Brain microvascular endothelial cell (primary cell): ENCODE measurements around the gene HIVEP2.
A peak's percentile ranks its signal among the peaks of the same experiment; 100 is the strongest.

Source experiments
- DNase-seq: peaks from one replicate; pipeline ENCODE4 v3.0.0-alpha.2; 2020
- H3K27ac ChIP-seq: fragments of 250-450 bp; sonication (Bioruptor Pico); 2 replicates; pipeline ENCODE4 v1.5.1; 2020; ENCODE audit warnings: mild to moderate bottlenecking, moderate library complexity
- H3K27me3 ChIP-seq: fragments of 250-450 bp; sonication (Bioruptor Pico); replicated peaks from 2 replicates; pipeline ENCODE4 v1.5.1; 2020; ENCODE audit warnings: mild to moderate bottlenecking
- H3K36me3 ChIP-seq: fragments of 250-450 bp; sonication (Bioruptor Pico); replicated peaks from 2 replicates; pipeline ENCODE4 v1.5.1; 2020; ENCODE audit warnings: mild to moderate bottlenecking
- H3K4me3 ChIP-seq: 2 replicates; pipeline ENCODE4 v1.5.1; 2011; ENCODE audit warnings: low read depth, mild to moderate bottlenecking, control low read depth, low read length, moderate library complexity
- in situ Hi-C: cut with HindIII; loops from 2 replicates; pipeline ENCODE4 v1.10.0; 2017; ENCODE audit warnings: low sequenced_read_pairs, low pct_ligation_motif_present
- TF ChIP-seq, protein P1 (sequence below): IDR thresholded peaks from 2 replicates; pipeline ENCODE4 v1.5.1; 2011; ENCODE audit warnings: low read depth, mild to moderate bottlenecking, moderate library complexity, low read length, control low read depth, inconsistent platforms; ENCODE audit errors: missing control alignments

Gene HIVEP2

DNA sequence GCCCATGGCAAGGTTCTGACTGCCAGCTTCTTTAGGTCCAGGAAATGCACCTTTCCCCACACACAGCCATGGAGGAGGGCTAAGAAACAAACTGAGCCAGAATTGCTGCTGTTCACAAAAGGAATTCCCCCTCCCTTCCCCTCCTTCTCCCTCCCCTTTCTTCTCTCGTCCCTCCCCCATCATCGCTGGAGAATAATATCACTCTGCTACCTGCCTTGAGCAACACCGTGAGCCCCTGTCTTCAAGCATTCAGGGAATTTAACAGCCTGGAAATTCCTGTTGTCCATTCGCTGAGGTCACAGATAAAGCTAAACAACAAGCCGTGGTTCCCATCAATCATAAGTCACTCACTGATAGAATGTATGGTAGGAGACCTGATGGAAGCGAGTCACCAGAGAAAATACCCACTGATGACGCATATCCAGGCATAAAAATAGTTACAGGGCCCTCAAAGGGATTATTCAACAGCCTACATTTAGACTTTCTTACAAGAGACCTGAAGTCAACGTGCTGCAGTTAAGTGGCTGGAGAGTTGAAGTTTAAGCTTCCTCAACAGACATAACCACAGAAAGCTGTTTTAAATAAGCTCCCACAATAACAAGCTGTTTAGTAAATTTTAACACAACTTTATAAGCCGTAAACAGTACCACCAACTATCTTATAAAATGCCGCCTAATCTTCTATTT, 59.7 kb downstream of the HIVEP2 start:
- in situ Hi-C loops: no loop called here
- H3K4me3 ChIP-seq: peak overlapping the region; percentile 45
- DNase-seq: peak; percentile 99
- H3K27ac ChIP-seq: peak overlapping the region; percentile 92
- H3K27me3 ChIP-seq: no peaks in the 10 kb centered on the region
- no peaks in the 10 kb centered on the region for H3K36me3 ChIP-seq
- TF ChIP-seq, protein P1, sequence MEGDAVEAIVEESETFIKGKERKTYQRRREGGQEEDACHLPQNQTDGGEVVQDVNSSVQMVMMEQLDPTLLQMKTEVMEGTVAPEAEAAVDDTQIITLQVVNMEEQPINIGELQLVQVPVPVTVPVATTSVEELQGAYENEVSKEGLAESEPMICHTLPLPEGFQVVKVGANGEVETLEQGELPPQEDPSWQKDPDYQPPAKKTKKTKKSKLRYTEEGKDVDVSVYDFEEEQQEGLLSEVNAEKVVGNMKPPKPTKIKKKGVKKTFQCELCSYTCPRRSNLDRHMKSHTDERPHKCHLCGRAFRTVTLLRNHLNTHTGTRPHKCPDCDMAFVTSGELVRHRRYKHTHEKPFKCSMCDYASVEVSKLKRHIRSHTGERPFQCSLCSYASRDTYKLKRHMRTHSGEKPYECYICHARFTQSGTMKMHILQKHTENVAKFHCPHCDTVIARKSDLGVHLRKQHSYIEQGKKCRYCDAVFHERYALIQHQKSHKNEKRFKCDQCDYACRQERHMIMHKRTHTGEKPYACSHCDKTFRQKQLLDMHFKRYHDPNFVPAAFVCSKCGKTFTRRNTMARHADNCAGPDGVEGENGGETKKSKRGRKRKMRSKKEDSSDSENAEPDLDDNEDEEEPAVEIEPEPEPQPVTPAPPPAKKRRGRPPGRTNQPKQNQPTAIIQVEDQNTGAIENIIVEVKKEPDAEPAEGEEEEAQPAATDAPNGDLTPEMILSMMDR: no peak

DNA sequence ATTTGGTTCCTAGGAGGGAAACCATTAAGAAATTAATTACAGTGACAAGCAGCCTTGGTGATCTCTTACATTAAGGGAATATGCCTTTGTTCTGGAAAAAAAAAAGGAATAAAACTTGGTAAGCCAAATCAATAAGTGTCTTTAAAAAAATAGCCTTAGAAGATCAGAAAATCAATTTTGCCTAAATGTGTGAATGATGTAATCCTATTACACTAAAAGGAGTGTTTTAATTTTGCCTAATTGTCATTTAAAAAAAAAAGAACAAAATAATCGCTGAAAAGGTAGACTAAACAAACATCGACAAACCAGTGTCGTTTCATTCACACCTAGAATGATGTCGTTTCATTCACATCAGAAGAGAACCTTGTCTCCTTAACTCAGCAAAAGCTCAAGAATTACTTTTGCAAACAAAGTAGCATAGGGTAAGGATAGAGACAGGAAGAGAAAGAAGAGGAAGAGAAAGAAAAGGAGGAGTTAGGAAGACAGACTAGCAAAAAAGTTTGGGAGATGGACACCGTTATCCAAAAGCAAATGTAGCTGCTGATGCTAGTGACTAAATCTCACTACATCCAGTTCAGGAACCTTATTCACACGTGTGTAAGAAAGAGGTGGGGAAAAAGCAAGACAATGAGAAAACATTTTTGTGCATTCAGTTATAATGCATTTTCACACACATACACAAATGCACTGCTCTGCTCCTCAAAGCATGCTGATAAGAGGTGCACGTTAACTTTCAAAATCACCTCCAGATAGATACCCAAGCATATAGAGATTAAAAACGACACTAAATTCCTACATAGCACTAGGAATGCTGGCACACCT, 60.6 kb downstream of the HIVEP2 start:
- Histone ChIP-seq H3K27me3 (no peaks in the 10 kb centered on the region), H3K36me3 (no peaks in the 10 kb centered on the region), H3K27ac (peak overlapping the region; percentile 92), H3K4me3 (peak overlapping the region; percentile 45)
- TF ChIP-seq, protein P1: no peak
- in situ Hi-C loops: no loop called here
- DNase-seq: no peak

- H3K27ac ChIP-seq: peak overlapping the region; percentile 92
- H3K36me3 ChIP-seq: no peaks in the 10 kb centered on the region
- H3K4me3 ChIP-seq: no peak overlapping the region
- H3K27me3 ChIP-seq: no peaks in the 10 kb centered on the region
- DNase-seq: no peak
- TF ChIP-seq, protein P1: no peak
- in situ Hi-C loops: no loop called here
These were observed 62.0 kb downstream of the HIVEP2 start for GRCh38 chr6:142883011-142883410.

DNA sequence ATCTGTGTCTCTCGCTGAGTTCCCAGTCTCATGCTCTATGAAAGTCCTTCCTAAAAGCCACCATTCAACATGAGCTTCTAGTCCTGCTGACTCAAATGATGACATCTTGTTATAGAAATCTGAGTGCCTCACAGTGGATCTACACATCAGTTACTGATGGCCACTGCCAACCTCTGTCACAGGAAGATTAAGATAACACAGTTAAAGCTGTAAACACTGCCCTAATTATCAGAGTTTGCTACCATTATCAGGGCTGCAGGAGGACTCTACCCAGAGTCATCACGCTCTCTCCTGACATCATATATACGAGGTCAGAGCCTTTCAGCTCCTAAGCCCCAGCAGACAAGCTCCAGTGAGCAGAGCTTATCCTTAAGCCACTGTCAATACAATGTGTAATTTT, 63.2 kb downstream of the HIVEP2 start:
- Histone ChIP-seq H3K27me3 (no peaks in the 10 kb centered on the region), H3K4me3 (no peak overlapping the region), H3K27ac (peak overlapping the region; percentile 92), H3K36me3 (no peaks in the 10 kb centered on the region)
- TF ChIP-seq, protein P1: no peak
- in situ Hi-C loops: no loop called here
- DNase-seq: no peak

GRCh38 chr6:142881290-142881689, 63.7 kb downstream of the HIVEP2 start:
- TF ChIP-seq, protein P1: no peak
- DNase-seq: no peak
- in situ Hi-C loops: no loop called here
- Histone ChIP-seq H3K4me3 (no peak overlapping the region), H3K27me3 (no peaks in the 10 kb centered on the region), H3K27ac (peak overlapping the region; percentile 92), H3K36me3 (no peaks in the 10 kb centered on the region)

- Histone ChIP-seq H3K4me3 (no peak overlapping the region), H3K27ac (no peak overlapping the region), H3K27me3 (no peaks in the 10 kb centered on the region), H3K36me3 (no peaks in the 10 kb centered on the region)
- DNase-seq: no peak
- TF ChIP-seq, protein P1: no peak
- in situ Hi-C loops: no loop called here
These were observed 64.8 kb downstream of the HIVEP2 start for GRCh38 chr6:142880201-142880600.
